ENCODE measurements around the gene FIGLA.

The FIGLA gene

GRCh38 chr2:70790136-70790828, at the start of gene FIGLA:
FIGLA (minus strand) TSS chr2:70790643; CDS start chr2:70790638, 5 bp downstream.
- no peak for DNase-seq

- DNase-seq = no peak
Measured at GRCh38 chr2:70837980-70838925, 47.8 kb upstream of the FIGLA start.

- no peak for DNase-seq
Measured at GRCh38 chr2:70835643-70836042, 45.2 kb upstream of the FIGLA start, which contains the start of gene CD207. CD207 (minus strand) TSS chr2:70835816; CDS start chr2:70835776, 40 bp downstream.

- DNase-seq = no peak
Measured at GRCh38 chr2:70834881-70835280, 44.4 kb upstream of the FIGLA start.

- DNase-seq = no peak
Measured at GRCh38 chr2:70834106-70834505, 43.7 kb upstream of the FIGLA start.

- DNase-seq = no peak
Measured at GRCh38 chr2:70833246-70833645, 42.8 kb upstream of the FIGLA start.

GRCh38 chr2:70832386-70832785, 41.9 kb upstream of the FIGLA start:
- DNase-seq = no peak

- DNase-seq = no peak
Measured at GRCh38 chr2:70831861-70832260, 41.4 kb upstream of the FIGLA start.

- no peak for DNase-seq
Measured at GRCh38 chr2:70830366-70830765, 39.9 kb upstream of the FIGLA start.

GRCh38 chr2:70829916-70830315, 39.5 kb upstream of the FIGLA start:
- no peak for DNase-seq

GRCh38 chr2:70828914-70829824, 38.7 kb upstream of the FIGLA start:
- DNase-seq = peak; percentile 31

GRCh38 chr2:70828115-70828514, 37.7 kb upstream of the FIGLA start:
- no peak for DNase-seq

- DNase-seq = no peak
Measured at GRCh38 chr2:70827388-70827787, 36.9 kb upstream of the FIGLA start.

GRCh38 chr2:70826696-70827350, 36.4 kb upstream of the FIGLA start:
- DNase-seq = no peak

- no peak for DNase-seq
Measured at GRCh38 chr2:70823249-70823648, 32.8 kb upstream of the FIGLA start.

- DNase-seq = no peak
Measured at GRCh38 chr2:70822843-70823242, 32.4 kb upstream of the FIGLA start.

GRCh38 chr2:70820499-70820898, 30.1 kb upstream of the FIGLA start, which contains the start of gene CLEC4F:
CLEC4F (minus strand) TSS chr2:70820599; CDS start chr2:70820523, 76 bp downstream.
- DNase-seq = no peak

- DNase-seq = no peak
Measured at GRCh38 chr2:70817284-70817954, 27.0 kb upstream of the FIGLA start.

- no peak for DNase-seq
Measured at GRCh38 chr2:70816726-70817125, 26.3 kb upstream of the FIGLA start.

- DNase-seq = no peak
Measured at GRCh38 chr2:70808983-70809958, 18.8 kb upstream of the FIGLA start.

- no peak for DNase-seq
Measured at GRCh38 chr2:70807828-70808118, 17.3 kb upstream of the FIGLA start.
